Measurements from ENCODE around the gene SCAPER.
"Not testable (repeated sequence)": the region's sequence is repeated elsewhere in the genome, so short reads cannot be mapped to it uniquely, and the experiment has no call there.

SCAPER gene

DNA sequence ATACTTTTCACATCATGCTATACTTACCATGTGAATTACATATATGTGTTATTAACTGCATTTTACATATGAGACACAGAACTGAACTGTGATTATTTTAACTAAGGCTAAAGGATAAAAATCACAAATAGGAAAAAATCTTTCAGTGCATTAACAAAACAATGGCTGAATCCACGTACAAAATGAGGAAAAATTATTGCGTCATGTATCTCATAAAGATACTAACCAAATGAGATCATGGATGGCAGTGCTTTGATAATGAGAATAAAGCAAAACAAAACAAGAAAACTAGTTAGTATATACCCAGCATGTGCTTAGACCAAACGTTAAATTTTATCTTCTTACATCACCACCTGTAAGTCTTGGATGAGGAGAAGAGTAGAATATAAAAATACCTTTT lies 66.0 kb downstream of the SCAPER start:
- no peak overlapping the region for H3K4me3 ChIP-seq (replicated peaks; ENCODE audit: low read depth, low read length)
- DNase-seq (ENCODE audit: low read depth) = no peak
- no peak for TF ChIP-seq CTCF (IDR thresholded peaks at IDR 0.05; ENCODE audit: low read length, missing control alignments)

GRCh38 chr15:76837474-76837873 lies 67.7 kb downstream of the SCAPER start:
- no peak for TF ChIP-seq CTCF (IDR thresholded peaks at IDR 0.05; ENCODE audit: low read length, missing control alignments)
- H3K4me3 ChIP-seq (replicated peaks; ENCODE audit: low read depth, low read length) = no peak overlapping the region
- no peak for DNase-seq (ENCODE audit: low read depth)

GRCh38 chr15:76829939-76830338 lies 75.2 kb downstream of the SCAPER start:
- no peak for TF ChIP-seq CTCF (IDR thresholded peaks at IDR 0.05; ENCODE audit: low read length, missing control alignments)
- no peak overlapping the region for H3K4me3 ChIP-seq (replicated peaks; ENCODE audit: low read depth, low read length)
- DNase-seq (ENCODE audit: low read depth) = no peak

- no peak for TF ChIP-seq CTCF (IDR thresholded peaks at IDR 0.05; ENCODE audit: low read length, missing control alignments)
- H3K4me3 ChIP-seq (replicated peaks; ENCODE audit: low read depth, low read length) = no peak overlapping the region
- no peak for DNase-seq (ENCODE audit: low read depth)
These were observed 81.2 kb downstream of the SCAPER start for GRCh38 chr15:76823890-76824289.

DNA sequence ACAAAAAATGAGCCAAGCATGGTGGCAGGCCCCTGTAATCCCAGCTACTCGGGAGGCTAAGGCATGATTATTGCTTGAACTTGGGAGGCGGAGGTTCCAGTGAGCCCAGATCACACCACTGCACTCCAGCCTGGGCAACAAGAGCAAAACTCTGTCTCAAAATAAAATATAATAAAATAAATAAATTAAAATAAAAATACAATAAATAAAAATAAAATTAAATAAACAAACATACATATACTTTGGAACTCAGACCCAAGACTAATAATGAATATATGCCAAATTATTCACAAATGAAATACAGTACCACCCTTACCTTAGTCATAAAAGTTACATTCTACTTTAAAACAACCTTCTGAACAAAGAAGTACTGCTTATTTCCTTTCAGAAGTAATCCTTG lies 81.8 kb downstream of the SCAPER start:
- TF ChIP-seq CTCF (IDR thresholded peaks at IDR 0.05; ENCODE audit: low read length, missing control alignments) = no peak
- DNase-seq (ENCODE audit: low read depth) = no peak
- H3K4me3 ChIP-seq (replicated peaks; ENCODE audit: low read depth, low read length) = no peak overlapping the region

DNA sequence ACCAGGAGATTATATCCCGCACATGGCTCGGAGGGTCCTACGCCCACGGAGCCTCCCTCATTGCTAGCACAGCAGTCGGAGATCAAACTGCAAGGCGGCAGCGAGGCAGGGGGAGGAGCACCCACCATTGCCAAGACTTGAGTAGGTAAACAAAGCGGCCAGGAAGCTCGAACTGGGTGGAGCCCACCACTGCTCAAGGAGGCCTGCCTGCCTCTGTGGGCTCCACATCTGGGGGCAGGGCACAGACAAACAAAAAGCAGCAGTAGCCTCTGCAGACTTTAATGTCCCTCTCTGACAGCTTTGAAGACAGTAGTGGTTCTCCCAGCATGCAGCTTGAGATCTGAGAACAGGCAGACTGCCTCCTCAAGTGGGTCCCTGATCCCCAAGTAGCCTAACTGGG lies 86.2 kb downstream of the SCAPER start:
- not testable (repeated sequence) for H3K4me3 ChIP-seq (replicated peaks; ENCODE audit: low read depth, low read length); DNase-seq (ENCODE audit: low read depth)

DNA sequence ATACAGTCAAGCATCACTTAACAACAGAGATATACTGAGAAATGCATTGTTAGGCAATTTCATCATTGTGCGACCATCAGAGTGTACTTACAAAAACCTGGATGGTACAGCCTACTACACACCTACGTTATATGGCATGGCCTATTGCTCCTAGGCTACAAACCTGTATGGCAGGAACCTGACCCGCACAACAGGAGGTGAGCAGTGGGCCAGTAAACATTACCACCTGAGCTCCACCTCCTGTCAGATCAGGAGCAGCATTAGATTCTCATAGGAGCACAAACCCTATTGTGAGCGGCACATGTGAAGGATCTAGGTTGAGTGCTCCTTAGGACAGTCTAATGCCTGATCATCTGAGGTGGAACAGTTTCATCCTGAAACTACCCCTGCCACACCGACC lies 89.7 kb downstream of the SCAPER start:
- no peak for DNase-seq (ENCODE audit: low read depth)
- no peak overlapping the region for H3K4me3 ChIP-seq (replicated peaks; ENCODE audit: low read depth, low read length)
- no peak for TF ChIP-seq CTCF (IDR thresholded peaks at IDR 0.05; ENCODE audit: low read length, missing control alignments)

GRCh38 chr15:76812381-76812780 lies 92.8 kb downstream of the SCAPER start:
- no peak overlapping the region for H3K4me3 ChIP-seq (replicated peaks; ENCODE audit: low read depth, low read length)
- DNase-seq (ENCODE audit: low read depth) = no peak
- no peak for TF ChIP-seq CTCF (IDR thresholded peaks at IDR 0.05; ENCODE audit: low read length, missing control alignments)

Data from fibroblast of pulmonary artery (primary cell).